COR-L47 (cell line): Measurements from ENCODE around the gene VAC14.

ENCODE experiments used
- DNase-seq: peaks from one replicate; lab custom pipeline; 2025; lab: John Stamatoyannopoulos, UW

Gene VAC14

GRCh38 chr16:70786020-70786755 lies 14.8 kb downstream of the VAC14 start:
- DNase-seq = no peak

- no peak for DNase-seq
Measured at GRCh38 chr16:70784692-70785555, 16.0 kb downstream of the VAC14 start.

GRCh38 chr16:70782237-70782636 lies 18.7 kb downstream of the VAC14 start:
- no peak for DNase-seq

- DNase-seq = no peak
Measured at GRCh38 chr16:70781800-70782199, 19.2 kb downstream of the VAC14 start.

GRCh38 chr16:70780546-70780945 lies 20.4 kb downstream of the VAC14 start:
- DNase-seq = no peak

- DNase-seq = no peak
Measured at GRCh38 chr16:70779361-70779760, 21.6 kb downstream of the VAC14 start.

- peak; percentile 5 for DNase-seq
Measured at GRCh38 chr16:70778901-70779309, 22.1 kb downstream of the VAC14 start.

- no peak for DNase-seq
Measured at GRCh38 chr16:70777973-70778406, 23.0 kb downstream of the VAC14 start.

- DNase-seq = no peak
Measured at GRCh38 chr16:70777496-70777895, 23.5 kb downstream of the VAC14 start.

- no peak for DNase-seq
Measured at GRCh38 chr16:70775399-70775798, 25.6 kb downstream of the VAC14 start.

- no peak for DNase-seq
Measured at GRCh38 chr16:70774261-70774660, 26.7 kb downstream of the VAC14 start.

- DNase-seq = no peak
Measured at GRCh38 chr16:70772493-70772892, 28.5 kb downstream of the VAC14 start.

- no peak for DNase-seq
Measured at GRCh38 chr16:70770626-70771552, 30.1 kb downstream of the VAC14 start.

GRCh38 chr16:70770291-70770625 lies 30.7 kb downstream of the VAC14 start:
- no peak for DNase-seq

- DNase-seq = no peak
Measured at GRCh38 chr16:70769761-70770160, 31.2 kb downstream of the VAC14 start.

GRCh38 chr16:70769131-70769530 lies 31.8 kb downstream of the VAC14 start:
- no peak for DNase-seq

GRCh38 chr16:70768203-70768580 lies 32.8 kb downstream of the VAC14 start:
- DNase-seq = no peak

- no peak for DNase-seq
Measured at GRCh38 chr16:70767377-70768202, 33.4 kb downstream of the VAC14 start.

GRCh38 chr16:70766658-70767057 lies 34.3 kb downstream of the VAC14 start:
- DNase-seq = no peak

- DNase-seq = no peak
Measured at GRCh38 chr16:70766176-70766575, 34.8 kb downstream of the VAC14 start.

- no peak for DNase-seq
Measured at GRCh38 chr16:70765491-70765890, 35.5 kb downstream of the VAC14 start.
